GM10248 (cell line): ENCODE results near the gene KLK6.

Experiments
- CTCF ChIA-PET: fragments of 300-600 bp; sonication (Branson Sonifier 250); formaldehyde crosslinking; extraction: SDS; loops from one replicate; lab custom pipeline; 2021; ENCODE audit warnings: antibody characterized with exemption; lab: Yijun Ruan, JAX
- POLR2A ChIA-PET: fragments of 350-650 bp; sonication (Branson Sonifier 250); formaldehyde crosslinking; extraction: SDS; loops from one replicate; lab custom pipeline; 2020; ENCODE audit warnings: antibody characterized with exemption; lab: Yijun Ruan, JAX
- DNase-seq: peaks from one replicate; pipeline ENCODE4 v3.0.0; 2012; ENCODE audit errors: extremely low spot score
- TF ChIP-seq, protein P1 (sequence below): IDR thresholded peaks from 2 replicates; pipeline ENCODE4 v1.5.1; 2012; ENCODE audit warnings: mild to moderate bottlenecking, low read depth; ENCODE audit errors: extremely low read depth, missing control alignments, control extremely low read depth

Gene KLK6

GRCh38 chr19:51010066-51010795 is 40.8 kb upstream of the KLK6 start:
- CTCF ChIA-PET, result no interaction called here

GRCh38 chr19:51009061-51009891 is 39.9 kb upstream of the KLK6 start:
- TF ChIP-seq, protein P1, sequence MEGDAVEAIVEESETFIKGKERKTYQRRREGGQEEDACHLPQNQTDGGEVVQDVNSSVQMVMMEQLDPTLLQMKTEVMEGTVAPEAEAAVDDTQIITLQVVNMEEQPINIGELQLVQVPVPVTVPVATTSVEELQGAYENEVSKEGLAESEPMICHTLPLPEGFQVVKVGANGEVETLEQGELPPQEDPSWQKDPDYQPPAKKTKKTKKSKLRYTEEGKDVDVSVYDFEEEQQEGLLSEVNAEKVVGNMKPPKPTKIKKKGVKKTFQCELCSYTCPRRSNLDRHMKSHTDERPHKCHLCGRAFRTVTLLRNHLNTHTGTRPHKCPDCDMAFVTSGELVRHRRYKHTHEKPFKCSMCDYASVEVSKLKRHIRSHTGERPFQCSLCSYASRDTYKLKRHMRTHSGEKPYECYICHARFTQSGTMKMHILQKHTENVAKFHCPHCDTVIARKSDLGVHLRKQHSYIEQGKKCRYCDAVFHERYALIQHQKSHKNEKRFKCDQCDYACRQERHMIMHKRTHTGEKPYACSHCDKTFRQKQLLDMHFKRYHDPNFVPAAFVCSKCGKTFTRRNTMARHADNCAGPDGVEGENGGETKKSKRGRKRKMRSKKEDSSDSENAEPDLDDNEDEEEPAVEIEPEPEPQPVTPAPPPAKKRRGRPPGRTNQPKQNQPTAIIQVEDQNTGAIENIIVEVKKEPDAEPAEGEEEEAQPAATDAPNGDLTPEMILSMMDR, result no peak
- DNase-seq, result no peak
- POLR2A ChIA-PET, result no interaction called here
- CTCF ChIA-PET, result no interaction called here

More at GRCh38 chr19:51010066-51010795, 40.8 kb upstream of the KLK6 start:
- DNase-seq, result no peak
- TF ChIP-seq, protein P1, result no peak
- POLR2A ChIA-PET, result no interaction called here

GRCh38 chr19:51007488-51007887 is 38.1 kb upstream of the KLK6 start:
- TF ChIP-seq, protein P1, result no peak
- DNase-seq, result no peak
- CTCF ChIA-PET, result no interaction called here
- POLR2A ChIA-PET, result no interaction called here

GRCh38 chr19:51006406-51006805 is 37.0 kb upstream of the KLK6 start:
- ChIA-PET POLR2A (no interaction called here), CTCF (no interaction called here)
- TF ChIP-seq, protein P1, result no peak
- DNase-seq, result no peak

DNA sequence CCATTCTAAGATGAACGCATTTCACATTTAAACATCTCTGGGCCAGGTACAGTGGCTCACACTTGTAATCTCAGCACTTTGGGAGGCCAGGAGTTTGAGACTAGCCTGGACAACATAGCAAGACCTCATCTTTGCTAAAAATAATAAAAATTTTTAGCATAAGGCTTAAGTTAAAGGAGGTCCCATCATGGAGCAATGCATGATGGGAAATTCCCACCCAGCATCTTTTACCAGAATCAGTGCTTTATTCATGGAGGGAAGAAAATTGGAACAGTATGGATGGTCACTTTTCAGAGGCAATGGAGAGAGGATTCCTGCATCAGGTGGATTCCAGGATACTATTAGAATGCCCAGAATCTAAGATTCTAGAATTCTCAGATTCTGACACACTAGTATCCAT is 35.9 kb upstream of the KLK6 start:
- ChIA-PET CTCF (no interaction called here), POLR2A (no interaction called here)
- TF ChIP-seq, protein P1, result no peak
- DNase-seq, result no peak

DNA sequence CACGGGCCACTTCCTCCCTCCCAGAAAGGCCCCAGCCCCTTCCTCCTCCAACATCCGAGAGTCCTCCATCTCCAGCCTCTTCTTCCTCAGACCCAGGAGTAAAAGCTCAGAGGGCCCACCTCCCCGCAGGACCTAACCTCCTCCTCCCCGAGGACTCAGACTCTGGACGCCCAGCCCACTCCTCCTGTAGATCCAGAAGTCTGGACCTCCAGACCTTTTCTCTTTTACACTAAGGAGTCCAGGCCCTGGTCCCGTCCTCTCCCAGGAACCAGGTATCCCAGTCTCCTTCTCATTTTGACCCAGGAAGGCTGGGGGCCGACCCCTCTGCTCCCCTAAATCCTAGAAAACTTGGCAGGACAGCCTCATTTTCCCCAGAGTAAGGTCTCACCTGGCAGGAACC is 33.9 kb upstream of the KLK6 start:
- POLR2A ChIA-PET, result no interaction called here
- TF ChIP-seq, protein P1, result no peak
- CTCF ChIA-PET, result no interaction called here
- DNase-seq, result no peak
